Kidney tubule cell (primary cell): ENCODE measurements around the gene AKT2.

Source experiments
- DNase-seq: peaks from one replicate; pipeline ENCODE4 v3.0.0-alpha.2; 2018; ENCODE audit warnings: low spot score

The AKT2 gene

DNA sequence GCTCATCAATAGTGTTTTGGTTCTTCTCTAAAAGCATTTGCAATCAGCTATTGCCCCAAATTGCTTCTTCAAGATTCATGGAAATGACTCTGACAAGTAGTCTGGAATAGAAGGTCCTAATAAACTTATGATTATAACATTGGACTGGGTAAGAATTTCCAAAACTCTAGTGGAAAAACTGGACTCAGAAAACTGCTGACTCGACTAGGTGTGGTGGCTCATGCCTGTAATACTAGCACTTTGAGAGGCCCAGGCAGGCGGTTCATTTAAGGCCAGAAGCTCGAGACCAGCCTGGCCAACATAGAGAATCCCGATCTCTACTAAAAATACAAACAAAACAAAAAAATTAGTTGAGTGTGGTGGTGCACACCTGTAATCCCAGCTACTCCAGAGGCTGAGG lies 15.5 kb upstream of the AKT2 start:
- no peak for DNase-seq

DNA sequence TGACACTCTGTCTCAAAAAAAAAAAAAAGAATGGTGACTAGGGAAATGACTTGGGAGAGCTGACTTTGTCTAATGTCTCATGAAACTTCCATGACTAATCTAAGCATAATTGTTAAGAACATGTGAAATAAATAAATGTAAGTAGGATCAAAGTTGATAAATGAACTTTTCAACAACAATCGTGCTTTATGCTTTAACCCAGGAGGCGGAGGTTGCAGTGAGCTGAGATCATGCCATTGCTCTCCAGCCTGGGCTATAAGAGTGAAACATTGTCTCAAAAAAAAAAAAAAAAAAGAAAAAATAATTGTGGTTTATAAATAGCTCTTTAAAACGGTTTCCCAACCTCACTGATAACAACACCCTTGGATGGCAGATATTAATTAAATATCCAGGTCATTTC lies 12.9 kb upstream of the AKT2 start:
- DNase-seq, result no peak

DNA sequence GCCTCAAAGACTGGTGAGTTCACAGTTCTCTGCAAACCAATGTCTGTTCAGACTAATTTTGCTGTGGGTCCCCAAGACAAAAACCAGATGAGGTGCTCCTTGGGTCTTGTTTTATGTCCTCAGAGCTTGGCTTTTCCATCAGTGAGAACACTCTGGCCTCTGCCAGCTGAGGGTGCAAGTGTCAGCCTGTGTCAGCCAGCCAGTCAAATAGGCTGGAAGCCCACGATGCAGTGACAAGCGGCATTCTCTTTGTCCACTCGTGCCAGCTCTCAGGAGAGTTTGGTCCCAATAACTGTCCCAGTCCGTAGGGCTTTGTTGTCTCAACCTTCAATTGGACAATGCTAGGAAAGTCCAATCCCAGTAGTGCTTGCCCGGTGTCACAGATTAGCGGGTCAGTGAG lies 9.4 kb upstream of the AKT2 start:
- DNase-seq, result no peak

DNA sequence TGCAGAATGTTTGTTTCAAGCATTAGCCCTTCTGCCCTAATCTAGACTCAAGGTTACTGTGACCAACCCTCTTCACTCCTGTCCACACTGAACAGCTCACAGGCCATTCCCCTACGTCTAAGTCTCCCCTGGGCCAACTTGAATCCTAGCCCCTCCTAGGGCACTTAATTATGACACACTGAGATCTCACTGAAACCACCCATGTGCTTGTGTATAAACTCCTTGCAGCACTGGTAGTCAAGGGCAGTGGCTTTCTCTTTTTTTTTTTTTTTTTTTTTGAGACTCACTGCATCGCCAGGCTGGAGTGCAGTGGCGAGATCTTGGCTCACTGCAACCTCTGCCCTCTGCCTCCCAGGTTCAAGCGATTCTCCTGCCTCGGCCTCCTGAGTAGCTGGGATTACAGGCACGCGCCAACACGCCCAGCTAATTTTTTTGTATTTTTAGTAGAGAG lies 1.9 kb upstream of the AKT2 start:
- no peak for DNase-seq

DNA sequence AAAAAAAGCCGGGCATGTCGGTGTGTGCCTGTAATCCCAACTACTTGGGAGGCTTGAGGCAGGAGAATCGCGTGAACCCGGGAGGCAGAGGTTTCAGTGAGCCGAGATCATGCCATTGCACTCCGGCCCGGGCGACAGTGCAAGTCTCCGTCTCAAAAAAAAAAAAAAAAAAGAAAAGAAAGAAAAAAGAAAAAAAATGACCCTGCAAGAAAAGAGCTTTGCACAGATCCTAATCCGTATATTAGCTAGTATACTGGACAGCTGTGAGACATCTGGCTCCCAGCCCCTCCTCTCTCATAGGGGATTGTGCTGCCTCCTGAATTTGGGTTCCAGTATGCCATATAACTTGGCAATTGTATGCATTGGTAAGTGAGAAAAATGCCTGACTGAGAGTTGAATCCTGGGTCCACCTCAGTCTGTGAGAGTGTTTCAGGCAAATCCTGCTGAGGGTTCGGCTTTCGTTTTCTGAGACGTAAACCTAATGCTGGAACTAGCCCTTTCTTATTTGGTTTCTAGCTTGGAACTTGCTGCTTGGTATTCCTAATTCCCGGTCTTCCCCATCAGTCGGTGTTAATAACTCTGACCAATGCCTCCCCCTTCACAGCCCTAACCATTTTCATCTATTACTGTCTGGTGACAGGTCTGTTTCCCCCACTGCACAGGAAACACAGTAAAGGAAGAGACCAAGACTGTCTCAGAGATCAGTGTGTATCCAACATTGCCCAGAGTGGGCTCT lies 1.3 kb upstream of the AKT2 start:
- no peak for DNase-seq

DNA sequence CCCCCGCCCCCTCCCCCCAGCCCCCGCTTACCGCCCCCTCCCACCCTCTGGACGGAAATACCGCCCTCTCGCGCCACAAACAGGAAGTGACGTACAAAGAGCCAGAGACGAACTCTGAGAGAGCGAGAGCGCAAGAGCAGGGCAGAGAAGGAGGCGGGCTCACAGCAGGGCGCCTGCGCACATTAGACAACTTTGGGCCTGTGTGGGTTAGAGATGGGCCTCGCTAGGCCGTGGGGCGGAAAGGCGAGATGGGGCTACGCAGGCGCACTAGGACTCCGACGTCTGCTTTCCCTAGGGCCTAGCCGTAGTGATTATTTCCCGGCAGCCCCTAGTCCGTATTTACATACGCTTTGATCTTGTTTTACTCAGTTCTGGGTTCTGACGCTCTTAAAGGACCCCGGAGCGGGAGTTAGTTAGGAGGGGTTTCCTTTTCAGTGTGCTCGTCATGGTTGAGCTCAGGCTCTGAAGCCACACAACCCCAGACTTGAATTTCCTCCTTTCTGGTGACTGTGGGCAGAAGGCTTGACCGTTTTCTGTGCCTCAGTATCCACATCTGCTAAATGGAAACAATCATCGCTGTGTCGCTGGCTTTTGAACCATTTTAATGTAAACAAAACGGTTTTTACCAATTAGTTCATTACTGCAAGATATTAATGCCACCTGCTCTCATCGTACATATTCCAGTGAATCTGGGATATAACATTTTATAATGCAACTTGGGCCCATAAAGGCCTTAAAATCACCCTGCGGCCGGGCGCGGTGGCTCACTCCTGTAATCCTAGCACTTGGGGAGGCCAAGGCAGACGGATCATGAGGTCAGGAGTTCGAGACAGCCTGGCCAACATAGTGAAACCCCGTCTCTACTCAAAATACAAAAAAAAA lies 449 bp upstream of the AKT2 start:
- peak; percentile 100 for DNase-seq

DNA sequence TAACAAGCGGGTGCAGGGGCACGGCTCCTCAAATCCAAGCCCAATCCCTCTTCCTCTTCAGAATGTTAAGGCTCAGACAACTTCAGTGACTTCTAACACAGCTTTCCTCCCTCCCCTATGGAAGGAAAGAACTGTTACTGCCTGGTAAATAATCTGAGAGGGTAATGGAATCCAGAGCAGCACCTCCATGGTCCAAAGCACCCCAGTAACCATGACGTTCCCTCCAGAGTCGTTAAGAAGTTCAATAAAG lies 969 bp downstream of the AKT2 start:
- DNase-seq, result peak; percentile 28

DNA sequence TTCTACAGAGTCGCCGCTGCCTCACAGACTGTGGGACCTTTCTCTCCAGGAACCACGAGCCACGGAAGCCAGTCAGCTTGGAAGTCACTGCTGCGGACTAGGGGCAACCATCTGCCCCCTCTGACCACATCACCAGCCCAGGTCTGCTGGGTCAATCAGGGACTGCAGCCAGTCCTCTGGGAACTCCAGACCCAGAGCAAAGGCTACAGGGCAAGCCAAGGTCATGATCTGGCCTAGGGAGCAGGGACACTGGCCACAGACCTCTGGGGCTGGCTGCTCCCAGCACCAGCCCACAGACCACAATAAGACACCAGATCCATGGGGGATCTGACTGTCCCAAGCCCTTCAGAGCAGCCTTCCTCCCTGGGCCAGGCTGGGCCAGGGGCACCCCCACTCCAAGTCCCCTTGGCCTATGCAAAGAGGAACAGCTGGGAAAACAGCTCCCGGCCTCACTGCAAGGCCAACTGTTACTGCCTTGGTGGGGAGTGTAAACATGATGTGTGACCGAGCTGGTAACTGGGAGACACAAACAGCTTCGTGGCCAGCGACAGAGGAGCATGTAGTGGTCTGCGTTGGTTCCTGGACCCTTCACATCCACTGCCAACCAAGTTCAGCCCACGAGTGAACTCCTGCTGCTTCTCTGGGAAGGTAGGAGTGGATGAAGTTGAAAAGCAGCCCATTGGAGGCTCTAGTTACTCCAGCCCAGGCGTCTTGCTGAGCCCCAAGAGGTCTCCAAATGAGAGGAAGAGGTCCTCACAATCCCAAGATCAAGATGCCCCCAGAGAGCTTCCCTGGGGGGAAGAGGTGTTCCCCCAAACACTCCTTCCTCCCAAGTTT lies 1.5 kb downstream of the AKT2 start:
- DNase-seq, result no peak

DNA sequence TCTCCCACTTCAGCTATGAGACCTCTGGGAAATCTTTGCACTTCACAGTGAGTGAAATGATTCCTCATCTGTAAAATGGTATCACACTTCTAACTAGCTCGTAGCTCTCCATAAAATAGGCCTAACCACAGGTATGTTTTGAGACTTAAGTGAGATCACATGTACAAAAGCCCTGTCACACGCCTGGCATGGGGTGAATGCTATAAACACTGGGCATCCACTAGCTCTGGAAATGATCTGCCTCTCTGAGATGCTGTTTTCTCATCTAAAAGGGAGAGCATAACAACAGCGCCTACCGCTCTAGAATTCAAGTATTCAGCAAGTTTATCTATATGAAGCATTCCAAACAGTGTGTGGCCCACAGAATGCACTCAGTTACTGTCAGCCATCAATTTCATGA lies 2.2 kb downstream of the AKT2 start:
- DNase-seq, result no peak

DNA sequence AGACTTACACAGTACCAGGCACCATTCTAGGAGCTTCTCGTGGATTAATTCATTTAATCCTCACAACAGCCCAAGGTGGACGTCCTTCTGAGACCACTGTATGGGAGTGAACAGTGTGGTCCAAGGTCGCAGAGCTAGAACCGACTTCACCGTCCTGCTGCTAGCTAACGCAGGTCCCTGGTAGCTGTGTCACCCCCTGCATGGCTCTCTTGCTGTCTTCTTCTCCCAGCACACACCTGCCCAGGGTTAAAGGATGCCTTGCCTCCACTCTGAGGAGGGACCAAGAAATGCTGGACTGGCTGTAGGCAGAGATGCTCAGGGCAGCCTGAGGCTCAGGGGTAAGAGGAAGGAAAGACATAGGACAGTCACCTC lies 3.0 kb downstream of the AKT2 start:
- no peak for DNase-seq

DNA sequence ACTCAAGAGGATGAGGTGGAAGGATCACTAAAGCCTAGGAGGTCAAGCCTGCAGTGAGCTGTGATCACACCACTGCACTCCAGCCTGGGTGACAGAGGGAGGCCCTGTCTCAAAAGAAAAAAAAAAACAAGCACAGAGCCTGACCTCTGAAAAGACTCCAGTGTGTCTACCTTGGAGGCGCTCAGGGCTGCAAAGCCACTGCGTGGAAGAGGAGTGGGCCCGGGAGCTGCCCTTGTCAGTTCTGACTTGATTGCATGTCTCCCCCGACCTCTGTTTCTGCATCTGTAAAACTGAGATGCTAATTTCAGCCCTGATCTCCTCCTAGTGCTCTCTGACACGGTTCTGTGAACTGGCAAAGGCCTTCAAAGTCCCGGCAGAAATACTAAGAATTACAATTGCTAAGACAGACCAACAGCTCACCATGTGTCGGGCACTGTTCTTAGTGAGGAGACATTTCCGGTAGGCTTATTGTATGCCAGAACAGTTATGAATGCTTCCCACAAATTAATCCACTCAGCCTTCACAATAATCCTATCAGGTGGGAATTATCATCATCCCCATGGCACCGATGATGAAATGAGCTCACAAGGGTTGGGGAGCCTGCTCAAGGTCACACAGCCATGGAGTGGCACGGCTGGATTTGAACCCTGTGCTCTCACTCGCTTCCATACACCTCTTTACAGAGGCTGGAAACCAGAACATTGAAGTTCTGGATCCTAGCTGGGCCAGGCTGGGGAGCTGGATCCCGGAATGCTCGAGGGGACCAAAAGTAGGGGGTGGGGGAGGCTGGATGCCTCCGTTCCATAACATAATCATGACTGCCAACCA lies 3.5 kb downstream of the AKT2 start:
- DNase-seq, result peak; percentile 25

DNA sequence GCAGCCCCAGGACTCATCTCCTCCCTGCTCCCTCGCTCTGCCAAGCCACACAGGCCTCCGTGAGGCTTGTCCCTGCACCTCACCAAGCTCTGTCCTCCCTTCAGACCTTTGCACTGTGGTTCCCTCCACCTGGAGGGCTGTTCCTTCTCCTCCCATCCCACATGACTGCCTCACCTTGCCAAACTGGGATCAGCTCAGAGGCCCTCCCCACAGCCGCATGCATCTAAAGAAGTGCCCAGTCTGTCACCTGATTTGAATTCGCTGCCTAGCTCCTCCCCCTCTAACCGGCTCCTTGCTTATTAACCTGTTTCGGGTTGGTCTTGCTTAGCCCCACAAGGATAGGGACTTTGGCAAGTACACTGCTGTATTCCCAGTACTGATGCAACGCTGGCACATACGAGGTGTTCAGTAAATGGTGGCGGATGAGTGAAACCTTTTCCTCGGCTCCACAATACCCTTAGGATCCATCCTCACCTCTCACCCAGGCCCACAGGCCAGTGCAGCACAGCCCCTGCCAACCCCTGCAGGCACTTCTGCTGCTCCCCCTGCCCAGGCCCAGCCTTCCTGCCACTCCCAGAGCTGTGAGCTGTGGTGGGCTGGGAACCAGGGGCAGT lies 4.4 kb downstream of the AKT2 start:
- DNase-seq, result peak; percentile 45

DNA sequence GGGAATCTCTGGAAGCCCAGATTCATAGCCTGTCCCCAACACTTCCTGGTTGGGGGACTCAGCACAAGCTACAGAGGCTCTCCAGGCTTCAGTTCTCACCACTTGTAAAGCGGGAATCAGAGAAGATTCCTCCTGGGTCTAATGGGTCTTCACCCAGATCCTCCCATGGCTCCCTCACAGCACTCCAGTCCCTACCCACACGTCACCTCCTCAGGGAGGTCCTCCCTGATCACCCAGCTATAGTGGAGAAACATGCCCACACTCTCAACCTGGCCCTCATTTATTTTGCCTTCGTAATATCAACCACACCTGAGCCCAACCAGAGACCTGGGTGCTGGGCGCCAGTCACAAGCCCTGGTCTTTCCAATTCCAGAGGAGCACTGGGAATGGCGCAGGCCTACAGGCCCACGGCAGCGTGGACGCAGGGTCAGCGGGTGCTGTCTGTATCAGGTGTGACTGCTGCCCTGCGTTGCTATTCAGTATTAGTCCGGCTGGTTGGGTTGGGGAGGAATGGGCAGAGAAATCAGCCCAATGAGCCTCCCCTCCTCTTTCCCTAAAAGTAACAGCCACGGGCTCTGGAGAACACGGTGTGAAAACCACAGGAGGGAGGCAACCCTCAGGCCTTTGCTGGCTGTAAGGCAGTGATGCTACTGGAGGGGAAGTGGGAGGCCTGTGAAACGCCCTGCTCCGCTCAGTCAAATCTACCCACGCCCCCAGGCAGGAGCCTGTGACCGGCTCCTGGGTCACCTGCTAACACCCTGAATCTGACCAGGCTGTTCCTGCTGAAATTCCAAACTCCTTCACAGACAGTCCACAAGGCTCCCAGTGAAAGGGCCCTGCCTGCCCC lies 5.2 kb downstream of the AKT2 start:
- DNase-seq, result peak; percentile 29

DNA sequence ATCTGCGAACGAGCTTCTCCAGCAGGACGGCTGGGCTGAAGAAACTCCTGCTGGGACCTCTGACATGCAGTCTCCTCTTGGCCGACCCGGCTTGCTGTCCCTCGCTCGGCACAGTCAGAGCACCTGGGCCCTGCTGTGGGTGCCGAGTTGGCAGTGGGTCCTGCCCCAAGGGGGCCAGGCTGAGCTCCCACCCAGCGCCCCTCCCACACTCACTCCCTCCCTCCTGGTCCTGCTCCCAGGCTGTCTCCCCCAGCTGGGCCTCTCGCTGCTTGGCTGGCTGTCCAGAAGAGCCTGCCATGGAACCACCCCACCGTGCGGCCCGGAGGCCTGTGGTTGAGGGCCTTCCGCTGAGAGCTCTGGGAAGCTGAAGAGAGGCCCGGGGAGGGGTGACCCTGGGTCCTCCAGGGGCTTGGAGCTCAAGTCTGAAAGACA lies 6.0 kb downstream of the AKT2 start:
- DNase-seq, result peak; percentile 30

DNA sequence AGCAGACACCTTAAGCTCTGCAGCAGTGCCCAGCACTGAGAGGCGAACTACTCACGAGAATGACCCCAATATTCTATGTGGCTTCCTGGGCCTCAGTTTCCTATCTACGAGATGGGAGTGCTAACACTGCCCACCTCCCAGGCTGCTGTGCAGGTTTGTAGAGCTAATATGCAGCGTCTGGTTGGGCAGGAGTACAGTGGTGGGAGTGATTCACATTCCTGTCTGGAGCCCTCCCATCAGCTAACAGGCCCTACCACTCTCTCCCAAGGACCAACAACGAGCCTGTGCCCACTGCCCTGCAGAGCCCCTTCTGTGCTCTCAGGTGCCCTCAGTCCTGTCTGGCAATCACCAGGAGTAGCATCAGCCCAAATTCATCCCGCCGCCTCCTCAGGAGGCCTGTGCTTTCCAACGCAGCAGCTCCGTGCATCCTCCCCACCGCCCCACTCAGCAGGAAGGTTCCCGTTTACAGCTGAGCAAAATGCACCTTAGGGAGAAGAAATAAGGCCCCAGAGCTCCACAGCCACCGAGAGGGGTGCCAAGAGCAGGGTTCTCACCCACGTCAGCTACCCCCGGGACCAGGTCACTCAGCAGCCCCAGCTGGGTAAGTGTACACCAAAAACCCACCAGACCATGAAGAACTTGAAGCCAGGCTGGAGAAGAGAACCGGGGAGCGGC lies 6.6 kb downstream of the AKT2 start:
- DNase-seq, result no peak

DNA sequence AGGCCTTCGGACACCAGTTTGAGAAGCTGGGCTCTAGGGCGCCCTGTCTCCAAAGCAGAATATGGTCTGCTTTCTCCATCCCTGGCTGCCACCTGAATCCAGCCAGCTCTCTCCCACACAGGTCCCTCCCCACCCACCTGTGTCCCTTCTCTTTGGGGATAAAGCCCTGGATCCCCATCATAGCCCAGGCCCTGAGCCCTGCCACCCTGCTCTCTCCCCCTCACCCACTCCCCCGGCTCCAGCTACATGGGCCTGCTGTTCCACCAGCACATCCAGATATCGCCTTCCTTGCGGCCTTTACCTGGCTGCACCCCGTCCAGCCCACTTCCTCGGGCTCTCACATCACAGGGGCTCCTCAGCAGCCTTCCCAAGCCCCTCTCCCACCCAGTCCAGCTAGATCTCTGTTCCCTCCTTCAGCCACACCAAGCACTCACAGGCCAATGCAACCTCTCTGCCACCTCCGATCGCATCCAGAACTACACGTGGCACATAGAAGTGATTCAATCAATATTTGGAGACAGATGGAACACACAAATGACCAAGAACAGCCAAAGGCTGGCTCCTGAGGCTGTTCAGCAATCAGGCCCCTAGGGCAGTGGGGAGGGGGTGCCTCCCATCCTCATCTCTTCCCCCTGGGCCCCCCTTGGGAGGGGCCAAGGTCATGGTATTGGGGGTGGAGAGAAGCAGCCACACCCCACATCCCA lies 7.6 kb downstream of the AKT2 start:
- DNase-seq, result no peak

DNA sequence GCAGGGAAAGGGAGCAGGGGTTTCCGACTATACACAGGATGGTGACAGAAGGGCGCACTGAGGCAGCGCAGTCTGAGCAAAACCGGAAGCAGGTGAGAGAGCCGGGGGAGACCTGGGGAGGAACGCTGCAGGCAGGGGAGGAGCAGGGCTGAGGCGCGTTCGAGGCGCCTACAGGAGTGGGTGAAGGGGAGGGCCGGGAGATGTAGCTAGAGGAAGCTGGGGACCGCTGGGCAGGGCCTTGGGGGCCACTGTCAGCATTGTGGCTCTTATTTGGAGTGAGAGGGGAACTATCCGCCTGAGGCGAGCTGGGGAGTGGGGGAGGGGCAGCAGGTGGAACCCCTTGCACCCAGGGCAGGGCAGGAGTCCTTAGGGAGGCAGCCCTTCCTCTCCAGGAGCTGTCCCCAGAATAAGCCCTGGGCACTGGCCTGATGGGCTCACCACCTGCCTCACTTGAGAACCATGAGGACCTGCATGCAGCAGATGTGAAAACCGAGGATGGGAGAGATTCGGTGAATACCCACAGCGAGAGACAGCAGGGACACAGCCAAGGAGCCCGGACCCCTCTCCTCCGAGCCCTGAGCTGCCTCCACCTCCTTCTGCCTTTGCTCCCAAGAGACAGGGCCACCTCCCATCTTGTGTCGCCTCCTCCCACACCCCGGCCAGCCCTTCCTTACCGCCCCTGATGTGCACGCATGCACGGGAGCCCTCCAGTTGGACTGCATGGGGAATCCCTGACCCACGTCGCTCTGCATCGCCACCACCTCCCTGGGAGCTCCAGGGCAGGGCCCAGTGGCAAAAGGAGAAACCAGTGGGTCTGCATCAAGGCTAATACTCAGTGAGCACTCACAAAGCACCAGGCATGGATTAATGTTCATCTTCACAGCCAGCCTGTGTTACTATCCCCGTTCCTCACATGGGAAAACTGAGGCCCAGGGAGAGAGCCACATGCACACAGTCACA lies 10.3 kb downstream of the AKT2 start:
- no peak for DNase-seq
